ENCODE results near the gene LECT2.

- TF ChIP-seq CTCF (IDR thresholded peaks at IDR 0.05) (no peak), ZFX (IDR thresholded peaks at IDR 0.05; ENCODE audit: borderline replicate concordance) (no peak)
Measured at GRCh38 chr5:135966790-135967189, 12.0 kb upstream of the LECT2 start.

Measured in 22Rv1 (cell line).